ENCODE measurements around the gene AQP3. TPM values are rescaled to one million over a fixed set of nuclear protein-coding genes. Genes with fewer than 3 reads are reported as not detected.
"Not testable (repeated sequence)": the region's sequence is repeated elsewhere in the genome, so short reads cannot be mapped to it uniquely, and the experiment has no call there.

Gene AQP3
- total RNA-seq, 4 donors from 2014 or later, result 3.9 to 100 (median 15.5) TPM

DNA sequence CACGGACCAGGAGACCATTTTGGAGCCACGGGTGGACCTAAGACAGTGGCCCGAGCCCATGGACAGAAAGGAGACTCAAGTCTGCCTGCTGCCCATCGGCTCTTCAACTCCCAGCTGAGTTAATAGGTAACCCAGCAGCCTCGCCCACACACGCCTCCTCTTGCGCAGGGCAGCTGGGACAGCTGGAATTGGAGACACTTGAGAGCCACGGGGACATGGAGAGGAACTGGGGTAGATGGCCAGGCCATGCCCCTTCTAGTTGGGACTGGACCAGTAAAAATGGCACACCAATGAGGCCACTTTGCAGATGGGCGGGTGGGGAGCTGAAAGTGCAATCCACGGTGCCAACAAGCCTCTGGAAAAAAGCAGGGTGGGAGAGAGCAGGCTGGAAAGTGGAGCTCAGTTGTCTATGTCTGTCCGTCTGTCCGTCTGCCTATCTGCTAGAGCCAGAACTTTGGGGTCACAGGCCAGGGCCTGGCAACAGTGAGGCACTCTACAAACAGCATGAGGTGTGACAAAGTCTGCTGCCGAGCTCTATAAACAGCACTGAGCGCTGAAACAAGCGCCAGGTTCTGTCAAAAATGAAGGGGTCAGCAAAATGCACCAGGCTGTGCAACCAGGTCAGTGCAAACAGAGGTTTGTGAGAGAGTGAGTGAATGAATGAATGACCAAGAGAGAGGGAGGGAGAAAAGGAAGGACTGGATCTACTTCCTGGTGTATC lies 52.1 kb downstream of the AQP3 start:
- H3K36me3 ChIP-seq, H3K27me3 ChIP-seq, ATAC-seq, H3K9me3 ChIP-seq, H3K4me3 ChIP-seq, H3K27ac ChIP-seq: not testable (repeated sequence)
- H3K4me1 ChIP-seq, result peaks cover 0 to 18% (median 12%) of the 10 kb centered on the region in 3 donors
- 81% methylated on average over 7 of the region's 15 CpGs; no CpG with 5 or more reads in 1 of the 2 donors for WGBS, 2 donors (ENCODE audit: low coverage in 1 of 2)

DNA sequence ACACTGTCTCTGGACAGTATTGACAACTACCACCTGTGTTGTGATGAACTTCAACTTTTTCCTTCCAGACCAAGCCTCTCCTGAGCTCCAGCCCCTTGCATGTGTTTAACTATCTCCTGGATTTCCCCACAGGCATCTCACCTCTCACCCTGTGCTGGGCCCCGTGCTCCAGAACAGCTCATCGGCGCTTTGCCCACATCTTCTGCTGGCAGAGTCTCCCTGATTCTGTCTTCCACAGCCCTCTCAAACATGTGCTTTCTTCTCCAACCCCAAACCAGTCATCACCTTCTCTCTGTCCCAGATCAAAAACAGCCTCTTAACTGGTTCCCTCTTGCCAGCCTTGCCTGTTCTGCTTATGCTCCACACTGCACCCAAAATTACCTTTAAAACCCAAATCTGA lies 53.4 kb downstream of the AQP3 start:
- H3K27ac ChIP-seq, result peak overlapping the region in 2 of 4 donors; percentile 48 to 81
- ATAC-seq, result not testable (repeated sequence)

DNA sequence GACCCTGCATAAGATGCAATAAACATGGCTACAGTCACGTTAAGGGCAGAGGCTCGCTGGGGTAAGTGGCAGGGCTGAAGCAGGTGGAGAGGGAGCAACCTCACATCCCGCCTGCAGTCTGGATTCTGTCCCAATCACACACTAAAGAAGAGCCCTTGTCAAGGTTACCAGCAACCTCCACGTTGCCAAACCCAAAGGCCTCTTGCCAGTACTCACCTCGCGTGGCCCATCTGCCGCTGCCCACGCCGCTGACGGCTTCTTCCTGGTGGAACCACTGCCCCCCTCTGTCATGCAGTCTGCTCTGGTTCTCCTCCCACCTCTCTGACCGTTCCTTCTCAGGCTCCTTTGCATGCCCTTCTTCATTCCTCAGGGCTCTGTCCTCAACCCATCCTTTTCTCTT lies 53.8 kb downstream of the AQP3 start:
- WGBS, 2 donors (ENCODE audit: low coverage in 1 of 2), result 40 to 55% methylated on average over 8 to 9 of the region's 11 CpGs
- ATAC-seq, result no peak
- TF ChIP-seq POLR2A (IDR thresholded peaks at IDR 0.05) (no peak), EP300 (IDR thresholded peaks at IDR 0.05) (no peak), POLR2AphosphoS5 (IDR thresholded peaks at IDR 0.05) (no peak)
- H3K9me3 ChIP-seq, result no peaks in the 10 kb centered on the region
- no peak overlapping the region for H3K4me3 ChIP-seq
- H3K36me3 ChIP-seq, result no peaks in the 10 kb centered on the region
- H3K27ac ChIP-seq, result peak overlapping the region in 2 of 4 donors; percentile 48 to 81
- no peaks in the 10 kb centered on the region for H3K27me3 ChIP-seq
- H3K4me1 ChIP-seq, result peaks cover 0 to 22% (median 12%) of the 10 kb centered on the region in 3 donors

More for the DNA sequence above, 53.4 kb downstream of the AQP3 start:
- 37 to 79% methylated on average over 3 of the region's 3 CpGs for WGBS, 2 donors (ENCODE audit: low coverage in 1 of 2)
- H3K4me1 ChIP-seq, result peaks cover 0 to 22% (median 12%) of the 10 kb centered on the region in 3 donors
- not testable (repeated sequence) for H3K4me3 ChIP-seq, H3K9me3 ChIP-seq, H3K27me3 ChIP-seq, H3K36me3 ChIP-seq

DNA sequence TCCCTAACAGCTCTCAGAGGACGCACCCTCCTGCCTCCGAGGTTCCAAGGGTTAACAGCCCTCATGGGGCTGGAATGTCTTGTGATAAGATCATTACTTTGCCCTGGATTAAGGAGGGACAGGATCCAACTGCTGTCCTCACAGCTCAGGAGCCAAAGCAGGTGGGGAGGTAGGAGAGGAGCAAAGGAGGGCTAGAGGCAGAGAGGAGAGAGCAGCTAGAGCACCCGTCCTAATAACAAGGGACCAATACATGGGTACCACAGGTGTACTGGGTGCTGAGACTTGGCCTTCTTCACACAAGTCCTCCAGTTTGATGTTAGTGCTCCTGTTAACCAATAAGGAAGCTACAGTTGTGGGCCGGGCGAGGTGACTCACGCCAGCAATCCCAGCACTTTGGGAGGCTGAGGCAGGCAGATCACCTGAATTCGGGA lies 54.8 kb downstream of the AQP3 start:
- peaks cover 0 to 22% (median 12%) of the 10 kb centered on the region in 3 donors for H3K4me1 ChIP-seq
- WGBS, 2 donors (ENCODE audit: low coverage in 1 of 2), result 60% methylated on average over 1 of the region's 7 CpGs; no CpG with 5 or more reads in 1 of the 2 donors
- H3K27me3 ChIP-seq, H3K9me3 ChIP-seq, H3K36me3 ChIP-seq, ATAC-seq, H3K4me3 ChIP-seq: not testable (repeated sequence)
- H3K27ac ChIP-seq, result peak overlapping the region in 2 of 4 donors; percentile 48 to 81

Small RNA genes within 50 kb of the gene (small RNA-seq; reads per million reads assigned to genes)
- gene AL356218.2 (0 reads per million in 4 donors), gene MIR6851 (0 reads per million in 4 donors)

Other genes starting within 250 kb of the AQP3 start
- not detected for gene SPINK4, start 207.4 kb downstream of the AQP3 start, total RNA-seq
- 100 to 1,000 TPM; 128 to 165 (median 139) TPM for gene BAG1, start 182.9 kb downstream of the AQP3 start, total RNA-seq
- gene CHMP5, start 182.5 kb downstream of the AQP3 start, total RNA-seq, result 10 to 100 TPM; 45.6 to 89.0 (median 59.3) TPM
- gene NFX1, start 157.1 kb downstream of the AQP3 start, total RNA-seq, result 10 to 100 TPM; 31.7 to 53.9 (median 42.3) TPM
- gene AQP7, start 45.0 kb downstream of the AQP3 start, total RNA-seq, result 1 to 10 TPM; 1.2 to 2.0 (median 1.6) TPM
- 10 to 100 TPM in 3 of 4 donors, 1 to 10 TPM in 1; 9.0 to 21.4 (median 16.1) TPM for gene NOL6, start 26.3 kb upstream of the AQP3 start, total RNA-seq
- gene ANKRD18B, start 76.7 kb upstream of the AQP3 start, total RNA-seq, result under 1 TPM in 1 of 4 donors, not detected in 3; 0.10 TPM